Measurements from ENCODE around the gene CHTF18. TPM values are rescaled to one million over a fixed set of nuclear protein-coding genes. Genes with fewer than 3 reads are reported as not detected.

CHTF18 gene
- total RNA-seq, 2 experiments from 2014 or later, result 125 to 139 TPM

- ATAC-seq (no peak), DNase-seq (no peak)
- Mint-ChIP-seq H3K4me3 (no peak overlapping the region), H3K27me3 (no peaks in the 10 kb centered on the region), H3K27ac (no peak overlapping the region), H3K36me3 (no peaks in the 10 kb centered on the region), H3K9me3 (ENCODE audit: low read depth) (no peaks in the 10 kb centered on the region), H3K4me1 (no peaks in the 10 kb centered on the region)
- CTCF ChIA-PET, result no interaction called here
Measured at GRCh38 chr16:763369-764183, 24.8 kb upstream of the CHTF18 start.

GRCh38 chr16:764184-764750 lies 24.2 kb upstream of the CHTF18 start:
- CTCF ChIA-PET, result no interaction called here
- H3K4me1 Mint-ChIP-seq, result no peaks in the 10 kb centered on the region
- no peak overlapping the region for H3K27ac Mint-ChIP-seq
- ATAC-seq (no peak), DNase-seq (no peak)
- H3K9me3 Mint-ChIP-seq (ENCODE audit: low read depth), result no peaks in the 10 kb centered on the region
- H3K27me3 Mint-ChIP-seq, result no peaks in the 10 kb centered on the region
- no peak overlapping the region for H3K4me3 Mint-ChIP-seq
- H3K36me3 Mint-ChIP-seq, result no peaks in the 10 kb centered on the region

GRCh38 chr16:764848-765487 lies 23.5 kb upstream of the CHTF18 start:
- no peaks in the 10 kb centered on the region for H3K36me3 Mint-ChIP-seq
- H3K9me3 Mint-ChIP-seq (ENCODE audit: low read depth), result no peaks in the 10 kb centered on the region
- H3K27me3 Mint-ChIP-seq, result no peaks in the 10 kb centered on the region
- no peaks in the 10 kb centered on the region for H3K4me1 Mint-ChIP-seq
- ATAC-seq (no peak), DNase-seq (no peak)
- no peak overlapping the region for H3K27ac Mint-ChIP-seq
- H3K4me3 Mint-ChIP-seq, result no peak overlapping the region
- CTCF ChIA-PET, result interaction anchor here (0.9 kb wide), 2 partner anchors 50 to 52 kb away, joined by 3 read pairs; partner anchors contain the start of gene METRN

- H3K27me3 Mint-ChIP-seq, result no peaks in the 10 kb centered on the region
- ATAC-seq (no peak), DNase-seq (no peak)
- no peaks in the 10 kb centered on the region for H3K4me1 Mint-ChIP-seq
- no peaks in the 10 kb centered on the region for H3K9me3 Mint-ChIP-seq (ENCODE audit: low read depth)
- H3K27ac Mint-ChIP-seq, result no peak overlapping the region
- no peak overlapping the region for H3K4me3 Mint-ChIP-seq
- CTCF ChIA-PET, result interaction anchor here (0.9 kb wide), 2 partner anchors 51 to 53 kb away, joined by 3 read pairs; partner anchors contain the start of gene METRN
- H3K36me3 Mint-ChIP-seq, result no peaks in the 10 kb centered on the region
Measured at GRCh38 chr16:765488-765865, 22.9 kb upstream of the CHTF18 start.

GRCh38 chr16:766008-766819 lies 22.2 kb upstream of the CHTF18 start:
- ATAC-seq (no peak), DNase-seq (no peak)
- H3K4me3 Mint-ChIP-seq, result no peak overlapping the region
- no peaks in the 10 kb centered on the region for H3K27me3 Mint-ChIP-seq
- no peaks in the 10 kb centered on the region for H3K4me1 Mint-ChIP-seq
- H3K27ac Mint-ChIP-seq, result no peak overlapping the region
- H3K36me3 Mint-ChIP-seq, result no peaks in the 10 kb centered on the region
- no peaks in the 10 kb centered on the region for H3K9me3 Mint-ChIP-seq (ENCODE audit: low read depth)
- CTCF ChIA-PET, result interaction anchor here (0.9 kb wide), 2 partner anchors 51 to 54 kb away, joined by 3 read pairs; partner anchors contain the start of gene METRN

- DNase-seq (no peak), ATAC-seq (no peak)
- CTCF ChIA-PET, result no interaction called here
- Mint-ChIP-seq H3K27ac (no peak overlapping the region), H3K9me3 (ENCODE audit: low read depth) (no peaks in the 10 kb centered on the region), H3K36me3 (no peaks in the 10 kb centered on the region), H3K27me3 (no peaks in the 10 kb centered on the region), H3K4me1 (no peaks in the 10 kb centered on the region), H3K4me3 (no peak overlapping the region)
Measured at GRCh38 chr16:766820-767640, 21.4 kb upstream of the CHTF18 start.

- ATAC-seq (no peak), DNase-seq (no peak)
- H3K27me3 Mint-ChIP-seq, result no peaks in the 10 kb centered on the region
- no peaks in the 10 kb centered on the region for H3K36me3 Mint-ChIP-seq
- no peak overlapping the region for H3K27ac Mint-ChIP-seq
- H3K9me3 Mint-ChIP-seq (ENCODE audit: low read depth), result no peaks in the 10 kb centered on the region
- CTCF ChIA-PET, result no interaction called here
- no peaks in the 10 kb centered on the region for H3K4me1 Mint-ChIP-seq
- H3K4me3 Mint-ChIP-seq, result no peak overlapping the region
Measured at GRCh38 chr16:767743-768235, 20.6 kb upstream of the CHTF18 start.

GRCh38 chr16:768428-768827 lies 20.0 kb upstream of the CHTF18 start:
- H3K27me3 Mint-ChIP-seq, result no peaks in the 10 kb centered on the region
- H3K9me3 Mint-ChIP-seq (ENCODE audit: low read depth), result no peaks in the 10 kb centered on the region
- no peak overlapping the region for H3K4me3 Mint-ChIP-seq
- no peak overlapping the region for H3K27ac Mint-ChIP-seq
- no peaks in the 10 kb centered on the region for H3K4me1 Mint-ChIP-seq
- H3K36me3 Mint-ChIP-seq, result no peaks in the 10 kb centered on the region
- CTCF ChIA-PET, result no interaction called here
- ATAC-seq, result no peak
- no peak for DNase-seq

GRCh38 chr16:769184-769784 lies 19.1 kb upstream of the CHTF18 start:
- Mint-ChIP-seq H3K27me3 (no peaks in the 10 kb centered on the region), H3K4me3 (no peak overlapping the region), H3K9me3 (ENCODE audit: low read depth) (no peaks in the 10 kb centered on the region), H3K36me3 (no peaks in the 10 kb centered on the region), H3K27ac (no peak overlapping the region), H3K4me1 (no peaks in the 10 kb centered on the region)
- CTCF ChIA-PET, result interaction anchor here (0.6 kb wide), 1 partner anchor 16 kb away, joined by 3 read pairs; no protein-coding TSS in a partner anchor
- ATAC-seq (no peak), DNase-seq (no peak)

- H3K27ac Mint-ChIP-seq, result no peak overlapping the region
- ATAC-seq (no peak), DNase-seq (no peak)
- CTCF ChIA-PET, result no interaction called here
- no peaks in the 10 kb centered on the region for H3K9me3 Mint-ChIP-seq (ENCODE audit: low read depth)
- H3K36me3 Mint-ChIP-seq, result no peaks in the 10 kb centered on the region
- no peaks in the 10 kb centered on the region for H3K27me3 Mint-ChIP-seq
- H3K4me1 Mint-ChIP-seq, result no peaks in the 10 kb centered on the region
- no peak overlapping the region for H3K4me3 Mint-ChIP-seq
Measured at GRCh38 chr16:769934-770333, 18.5 kb upstream of the CHTF18 start.

GRCh38 chr16:770411-770810 lies 18.0 kb upstream of the CHTF18 start:
- no peaks in the 10 kb centered on the region for H3K36me3 Mint-ChIP-seq
- no peak overlapping the region for H3K27ac Mint-ChIP-seq
- no peaks in the 10 kb centered on the region for H3K4me1 Mint-ChIP-seq
- ATAC-seq (no peak), DNase-seq (no peak)
- CTCF ChIA-PET, result interaction anchor here (1.2 kb wide), 1 partner anchor 58 kb away, joined by 5 read pairs; no protein-coding TSS in a partner anchor
- no peak overlapping the region for H3K4me3 Mint-ChIP-seq
- no peaks in the 10 kb centered on the region for H3K9me3 Mint-ChIP-seq (ENCODE audit: low read depth)
- H3K27me3 Mint-ChIP-seq, result no peaks in the 10 kb centered on the region

GRCh38 chr16:772959-773358 lies 15.5 kb upstream of the CHTF18 start:
- Mint-ChIP-seq H3K27ac (no peak overlapping the region), H3K4me3 (no peak overlapping the region), H3K27me3 (peaks cover 3% of the 10 kb centered on the region), H3K9me3 (ENCODE audit: low read depth) (no peaks in the 10 kb centered on the region), H3K4me1 (peaks cover 2% of the 10 kb centered on the region), H3K36me3 (no peaks in the 10 kb centered on the region)
- ATAC-seq (no peak), DNase-seq (no peak)
- CTCF ChIA-PET, result interaction anchor here (1.5 to 1.7 kb wide), 2 partner anchors 12 to 53 kb away, joined by 3 to 4 read pairs; no protein-coding TSS in a partner anchor
